Measurements from ENCODE around the gene SULF2.

SULF2 gene

GRCh38 chr20:47666304-47666703 is 119.0 kb downstream of the SULF2 start:
- TF ChIP-seq PPARA (CRISPR knock-in tag; IDR thresholded peaks at IDR 0.05; ENCODE audit: borderline replicate concordance), result no peak
- no peak for TF ChIP-seq ZC3H10 (CRISPR knock-in tag; IDR thresholded peaks at IDR 0.05)
- TF ChIP-seq PATZ1 (CRISPR knock-in tag; IDR thresholded peaks at IDR 0.05; ENCODE audit: borderline replicate concordance), result no peak
- no peak for TF ChIP-seq ZFP30 (CRISPR knock-in tag; IDR thresholded peaks at IDR 0.05)
- no peak for TF ChIP-seq OSR1 (CRISPR knock-in tag; IDR thresholded peaks at IDR 0.05)
- ATAC-seq, result no peak

GRCh38 chr20:47665221-47665991 is 119.9 kb downstream of the SULF2 start:
- ATAC-seq, result no peak
- TF ChIP-seq OSR1 (CRISPR knock-in tag; IDR thresholded peaks at IDR 0.05) (no peak), CSRNP3 (CRISPR knock-in tag; IDR thresholded peaks at IDR 0.05) (no peak), CSDC2 (CRISPR knock-in tag; IDR thresholded peaks at IDR 0.05) (no peak), POU6F1 (CRISPR knock-in tag; IDR thresholded peaks at IDR 0.05; ENCODE audit: borderline replicate concordance, low read depth) (no peak), GLIS3 (CRISPR knock-in tag; IDR thresholded peaks at IDR 0.05) (no peak), ZC3H10 (CRISPR knock-in tag; IDR thresholded peaks at IDR 0.05) (no peak), ZNF8 (CRISPR knock-in tag; IDR thresholded peaks at IDR 0.05) (no peak), SNAI2 (CRISPR knock-in tag; IDR thresholded peaks at IDR 0.05) (no peak), BACH2 (CRISPR knock-in tag; IDR thresholded peaks at IDR 0.05; ENCODE audit: borderline replicate concordance) (no peak), ZFP30 (CRISPR knock-in tag; IDR thresholded peaks at IDR 0.05) (no peak), CREB5 (CRISPR knock-in tag; IDR thresholded peaks at IDR 0.05; ENCODE audit: low read depth) (no peak), ZNF565 (CRISPR knock-in tag; conservative IDR thresholded peaks at IDR 0.05; ENCODE audit: low read depth) (no peak), TOX (CRISPR knock-in tag; IDR thresholded peaks at IDR 0.05; ENCODE audit: borderline replicate concordance) (no peak), PATZ1 (CRISPR knock-in tag; IDR thresholded peaks at IDR 0.05; ENCODE audit: borderline replicate concordance) (no peak), ZNF70 (CRISPR knock-in tag; IDR thresholded peaks at IDR 0.05) (no peak), ZFP3 (CRISPR knock-in tag; IDR thresholded peaks at IDR 0.05) (no peak), TSHZ2 (CRISPR knock-in tag; IDR thresholded peaks at IDR 0.05) (no peak), PPARA (CRISPR knock-in tag; IDR thresholded peaks at IDR 0.05; ENCODE audit: borderline replicate concordance) (no peak), TCF4 (CRISPR knock-in tag; IDR thresholded peaks at IDR 0.05; ENCODE audit: borderline replicate concordance) (no peak), ESRRG (CRISPR knock-in tag; IDR thresholded peaks at IDR 0.05) (no peak)
